WTC11 (cell line): Measurements from ENCODE around the gene MAPK14. TPM values are rescaled to one million over a fixed set of nuclear protein-coding genes. Genes with fewer than 3 reads are reported as not detected.

Source experiments
- ATAC-seq: fragments of 200-7000 bp; cut with Tn5 transposase; 2 replicates; pipeline ENCODE4 v1.10.0; 2021; ENCODE audit warnings: mild to moderate bottlenecking, moderate library complexity
- CTCF ChIA-PET: fragments of 300-600 bp; sonication (Branson Sonifier 250); formaldehyde crosslinking; loops from one replicate; lab custom pipeline; 2021; ENCODE audit warnings: antibody characterized with exemption; lab: Charles Lee
- POLR2A ChIA-PET: fragments of 350-600 bp; sonication (Branson Sonifier 250); formaldehyde crosslinking; loops from one replicate; lab custom pipeline; 2021; ENCODE audit warnings: antibody characterized with exemption; lab: Charles Lee
- DNase-seq: peaks from one replicate; pipeline ENCODE4 v3.0.0; 2021; ENCODE audit warnings: low spot score
- H3K27ac Mint-ChIP-seq: 2 replicates; pipeline ENCODE4 v1.8.0; 2021; ENCODE audit warnings: mixed read lengths
- H3K27me3 Mint-ChIP-seq: 2 replicates; pipeline ENCODE4 v1.8.0; 2021; ENCODE audit warnings: low read depth, mild to moderate bottlenecking, moderate library complexity, mixed read lengths
- H3K36me3 Mint-ChIP-seq: 2 replicates; pipeline ENCODE4 v1.8.0; 2021; ENCODE audit warnings: mixed read lengths
- H3K4me1 Mint-ChIP-seq: 2 replicates; pipeline ENCODE4 v1.8.0; 2022; ENCODE audit warnings: mixed read lengths
- H3K4me3 Mint-ChIP-seq: 2 replicates; pipeline ENCODE4 v1.8.0; 2021; ENCODE audit warnings: mild to moderate bottlenecking, moderate library complexity, mixed read lengths
- H3K9me3 Mint-ChIP-seq: 2 replicates; pipeline ENCODE4 v1.8.0; 2021; ENCODE audit warnings: mixed read lengths
- CREB1 ChIP-seq: sonication (generic); formaldehyde crosslinking; IDR thresholded peaks from 2 replicates; pipeline ENCODE4 v1.8.0; 2023; ENCODE audit warnings: mild to moderate bottlenecking, missing genetic modification reagents
- ESRRA ChIP-seq: sonication (generic); formaldehyde crosslinking; IDR thresholded peaks from 2 replicates; pipeline ENCODE4 v1.8.1; 2022; ENCODE audit warnings: mild to moderate bottlenecking, missing genetic modification reagents, borderline replicate concordance
- GABPB1 ChIP-seq: sonication (generic); formaldehyde crosslinking; IDR thresholded peaks from 2 replicates; pipeline ENCODE4 v1.8.1; 2023; ENCODE audit warnings: mild to moderate bottlenecking, missing genetic modification reagents
- GRHL2 ChIP-seq: fragments of 250-450 bp; sonication (Bioruptor Pico); IDR thresholded peaks from 2 replicates; pipeline ENCODE4 v1.8.0; 2022; ENCODE audit warnings: mild to moderate bottlenecking, moderate library complexity; ENCODE audit not compliant: insufficient replicate concordance, severe bottlenecking
- HMGA2 ChIP-seq: fragments of 250-450 bp; sonication (Bioruptor Pico); IDR thresholded peaks from 2 replicates; pipeline ENCODE4 v1.4.0; 2021; ENCODE audit warnings: mild to moderate bottlenecking, moderate library complexity
- NFYB ChIP-seq: sonication (generic); formaldehyde crosslinking; conservative IDR thresholded peaks from 2 replicates; pipeline ENCODE4 v1.8.0; 2022; ENCODE audit warnings: low read depth, missing genetic modification reagents
- NR1H2 ChIP-seq: sonication (generic); formaldehyde crosslinking; IDR thresholded peaks from 2 replicates; pipeline ENCODE4 v1.9.0; 2021; ENCODE audit warnings: mild to moderate bottlenecking, moderate library complexity, missing genetic modification reagents
- OVOL2 ChIP-seq: fragments of 250-450 bp; sonication (Bioruptor Pico); IDR thresholded peaks from 2 replicates; pipeline ENCODE4 v1.9.0; 2021; ENCODE audit warnings: mild to moderate bottlenecking, borderline replicate concordance
- TCF7 ChIP-seq: sonication (generic); formaldehyde crosslinking; IDR thresholded peaks from 2 replicates; pipeline ENCODE4 v1.8.0; 2022; ENCODE audit warnings: mild to moderate bottlenecking, low read depth, missing genetic modification reagents, moderate library complexity
- TEAD1 ChIP-seq: sonication (generic); formaldehyde crosslinking; IDR thresholded peaks from 2 replicates; pipeline ENCODE4 v1.8.0; 2022; ENCODE audit warnings: mild to moderate bottlenecking, missing genetic modification reagents
- TEAD4 ChIP-seq: sonication (generic); formaldehyde crosslinking; IDR thresholded peaks from 2 replicates; pipeline ENCODE4 v1.8.0; 2022; ENCODE audit warnings: mild to moderate bottlenecking, missing genetic modification reagents
- total RNA-seq: library from RNA; stranded (reverse); gene quantifications from 3 replicates; pipeline ENCODE4 v1.2.3, GENCODE V29; 2021
- TF ChIP-seq, protein P1 (sequence below): sonication (generic); formaldehyde crosslinking; IDR thresholded peaks from 2 replicates; pipeline ENCODE4 v1.8.1; 2023; ENCODE audit warnings: mild to moderate bottlenecking, missing genetic modification reagents, borderline replicate concordance
- TF ChIP-seq, protein P2 (sequence below): fragments of 250-450 bp; sonication (Bioruptor Pico); conservative IDR thresholded peaks from 2 replicates; pipeline ENCODE4 v1.9.0; 2021; ENCODE audit warnings: mild to moderate bottlenecking
- TF ChIP-seq, protein P3 (sequence below): sonication (generic); formaldehyde crosslinking; IDR thresholded peaks from 2 replicates; pipeline ENCODE4 v1.8.1; 2022; ENCODE audit warnings: mild to moderate bottlenecking, missing genetic modification reagents, moderate library complexity, borderline replicate concordance
- TF ChIP-seq, protein P4 (sequence below): sonication (generic); formaldehyde crosslinking; IDR thresholded peaks from 2 replicates; pipeline ENCODE4 v1.8.0; 2022; ENCODE audit warnings: missing genetic modification reagents
- TF ChIP-seq, protein P5 (sequence below): sonication (generic); formaldehyde crosslinking; IDR thresholded peaks from 2 replicates; pipeline ENCODE4 v1.8.0; 2022; ENCODE audit warnings: mild to moderate bottlenecking, missing genetic modification reagents
- TF ChIP-seq, protein P6 (sequence below): sonication (generic); formaldehyde crosslinking; IDR thresholded peaks from 2 replicates; pipeline ENCODE4 v1.8.1; 2023; ENCODE audit warnings: mild to moderate bottlenecking, missing genetic modification reagents, moderate library complexity
- TF ChIP-seq, protein P7 (sequence below): fragments of 250-450 bp; sonication (Bioruptor Pico); IDR thresholded peaks from 2 replicates; pipeline ENCODE4 v1.8.0; 2021; ENCODE audit warnings: mild to moderate bottlenecking
- TF ChIP-seq, protein P8 (sequence below): sonication (generic); formaldehyde crosslinking; IDR thresholded peaks from 2 replicates; pipeline ENCODE4 v1.8.0; 2022; ENCODE audit warnings: mild to moderate bottlenecking, missing genetic modification reagents

The MAPK14 gene
- total RNA-seq, 1 experiment from 2014 or later, result 34.0 TPM

DNA sequence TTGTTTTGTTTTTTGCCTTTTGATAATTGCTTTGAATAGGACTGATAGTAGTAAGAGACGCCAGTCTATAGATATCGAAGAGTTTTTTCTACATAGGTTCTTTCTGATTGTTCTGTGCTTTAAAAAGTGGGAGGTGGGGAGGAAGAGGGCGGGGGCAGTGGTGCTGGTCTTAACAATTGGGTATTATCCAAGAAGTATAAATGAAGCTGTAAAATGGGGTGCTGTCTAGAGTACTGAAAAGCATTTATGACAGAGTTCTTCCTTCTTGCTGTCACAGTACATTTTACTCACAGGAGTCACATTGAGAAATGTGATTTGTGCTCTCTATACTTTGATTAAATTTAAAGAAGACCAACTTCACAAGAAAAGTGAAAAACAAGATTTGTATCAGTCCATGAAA, 41.0 kb downstream of the MAPK14 start:
- DNase-seq (no peak), ATAC-seq (no peak)
- POLR2A ChIA-PET, result no interaction called here
- H3K27me3 Mint-ChIP-seq, result no peaks in the 10 kb centered on the region
- no peaks in the 10 kb centered on the region for H3K36me3 Mint-ChIP-seq
- CTCF ChIA-PET, result interaction anchor here (1.2 kb wide), 1 partner anchor 516 kb away, joined by 3 read pairs; no protein-coding TSS in a partner anchor
- no peak overlapping the region for H3K4me3 Mint-ChIP-seq
- no peaks in the 10 kb centered on the region for H3K9me3 Mint-ChIP-seq
- H3K27ac Mint-ChIP-seq, result no peak overlapping the region
- TF ChIP-seq ESRRA (CRISPR knock-in tag) (no peak), HMGA2 (CRISPR knock-in tag) (no peak), TEAD1 (CRISPR knock-in tag) (no peak), NFYB (CRISPR knock-in tag) (no peak), TEAD4 (CRISPR knock-in tag) (no peak), NR1H2 (no peak), GABPB1 (CRISPR knock-in tag) (no peak), TCF7 (CRISPR knock-in tag) (no peak), OVOL2 (CRISPR knock-in tag) (no peak), GRHL2 (CRISPR knock-in tag) (no peak), CREB1 (CRISPR knock-in tag) (no peak)
- TF ChIP-seq, protein P1, sequence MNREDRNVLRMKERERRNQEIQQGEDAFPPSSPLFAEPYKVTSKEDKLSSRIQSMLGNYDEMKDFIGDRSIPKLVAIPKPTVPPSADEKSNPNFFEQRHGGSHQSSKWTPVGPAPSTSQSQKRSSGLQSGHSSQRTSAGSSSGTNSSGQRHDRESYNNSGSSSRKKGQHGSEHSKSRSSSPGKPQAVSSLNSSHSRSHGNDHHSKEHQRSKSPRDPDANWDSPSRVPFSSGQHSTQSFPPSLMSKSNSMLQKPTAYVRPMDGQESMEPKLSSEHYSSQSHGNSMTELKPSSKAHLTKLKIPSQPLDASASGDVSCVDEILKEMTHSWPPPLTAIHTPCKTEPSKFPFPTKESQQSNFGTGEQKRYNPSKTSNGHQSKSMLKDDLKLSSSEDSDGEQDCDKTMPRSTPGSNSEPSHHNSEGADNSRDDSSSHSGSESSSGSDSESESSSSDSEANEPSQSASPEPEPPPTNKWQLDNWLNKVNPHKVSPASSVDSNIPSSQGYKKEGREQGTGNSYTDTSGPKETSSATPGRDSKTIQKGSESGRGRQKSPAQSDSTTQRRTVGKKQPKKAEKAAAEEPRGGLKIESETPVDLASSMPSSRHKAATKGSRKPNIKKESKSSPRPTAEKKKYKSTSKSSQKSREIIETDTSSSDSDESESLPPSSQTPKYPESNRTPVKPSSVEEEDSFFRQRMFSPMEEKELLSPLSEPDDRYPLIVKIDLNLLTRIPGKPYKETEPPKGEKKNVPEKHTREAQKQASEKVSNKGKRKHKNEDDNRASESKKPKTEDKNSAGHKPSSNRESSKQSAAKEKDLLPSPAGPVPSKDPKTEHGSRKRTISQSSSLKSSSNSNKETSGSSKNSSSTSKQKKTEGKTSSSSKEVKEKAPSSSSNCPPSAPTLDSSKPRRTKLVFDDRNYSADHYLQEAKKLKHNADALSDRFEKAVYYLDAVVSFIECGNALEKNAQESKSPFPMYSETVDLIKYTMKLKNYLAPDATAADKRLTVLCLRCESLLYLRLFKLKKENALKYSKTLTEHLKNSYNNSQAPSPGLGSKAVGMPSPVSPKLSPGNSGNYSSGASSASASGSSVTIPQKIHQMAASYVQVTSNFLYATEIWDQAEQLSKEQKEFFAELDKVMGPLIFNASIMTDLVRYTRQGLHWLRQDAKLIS (CRISPR knock-in tag), result no peak
- TF ChIP-seq, protein P2, sequence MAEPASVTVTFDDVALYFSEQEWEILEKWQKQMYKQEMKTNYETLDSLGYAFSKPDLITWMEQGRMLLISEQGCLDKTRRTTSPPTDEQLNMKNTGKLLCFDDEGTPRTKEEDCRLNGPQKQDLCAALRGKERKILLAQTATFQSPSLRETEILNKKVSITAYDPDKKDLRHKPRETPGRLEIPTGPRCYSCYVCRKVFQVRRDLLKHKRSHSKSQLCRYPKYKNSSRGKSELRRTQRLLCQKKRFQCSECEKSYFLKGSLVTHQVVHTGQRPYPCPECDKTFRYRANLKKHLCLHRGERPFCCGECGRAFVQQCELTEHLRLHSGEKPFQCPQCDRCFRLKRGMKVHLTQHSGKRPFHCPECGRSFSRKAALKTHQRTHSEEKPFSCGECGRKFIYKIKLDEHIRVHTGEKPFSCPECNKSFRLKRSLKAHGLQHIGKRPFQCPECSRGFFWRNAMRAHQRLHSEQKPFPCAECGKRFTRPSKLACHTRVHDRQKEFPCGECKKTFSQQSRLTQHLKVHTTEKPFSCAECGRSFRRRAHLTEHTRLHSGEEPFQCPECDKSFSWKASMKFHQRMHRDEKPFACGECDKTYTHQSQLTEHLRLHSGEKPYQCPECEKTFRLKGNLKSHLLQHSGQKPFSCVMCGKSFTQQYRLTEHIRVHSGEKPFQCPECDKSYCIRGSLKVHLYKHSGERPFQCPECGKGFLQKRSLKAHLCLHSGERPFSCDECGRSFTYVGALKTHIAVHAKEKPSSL (CRISPR knock-in tag), result no peak
- TF ChIP-seq, protein P3, sequence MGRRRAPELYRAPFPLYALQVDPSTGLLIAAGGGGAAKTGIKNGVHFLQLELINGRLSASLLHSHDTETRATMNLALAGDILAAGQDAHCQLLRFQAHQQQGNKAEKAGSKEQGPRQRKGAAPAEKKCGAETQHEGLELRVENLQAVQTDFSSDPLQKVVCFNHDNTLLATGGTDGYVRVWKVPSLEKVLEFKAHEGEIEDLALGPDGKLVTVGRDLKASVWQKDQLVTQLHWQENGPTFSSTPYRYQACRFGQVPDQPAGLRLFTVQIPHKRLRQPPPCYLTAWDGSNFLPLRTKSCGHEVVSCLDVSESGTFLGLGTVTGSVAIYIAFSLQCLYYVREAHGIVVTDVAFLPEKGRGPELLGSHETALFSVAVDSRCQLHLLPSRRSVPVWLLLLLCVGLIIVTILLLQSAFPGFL (CRISPR knock-in tag), result no peak
- TF ChIP-seq, protein P4, sequence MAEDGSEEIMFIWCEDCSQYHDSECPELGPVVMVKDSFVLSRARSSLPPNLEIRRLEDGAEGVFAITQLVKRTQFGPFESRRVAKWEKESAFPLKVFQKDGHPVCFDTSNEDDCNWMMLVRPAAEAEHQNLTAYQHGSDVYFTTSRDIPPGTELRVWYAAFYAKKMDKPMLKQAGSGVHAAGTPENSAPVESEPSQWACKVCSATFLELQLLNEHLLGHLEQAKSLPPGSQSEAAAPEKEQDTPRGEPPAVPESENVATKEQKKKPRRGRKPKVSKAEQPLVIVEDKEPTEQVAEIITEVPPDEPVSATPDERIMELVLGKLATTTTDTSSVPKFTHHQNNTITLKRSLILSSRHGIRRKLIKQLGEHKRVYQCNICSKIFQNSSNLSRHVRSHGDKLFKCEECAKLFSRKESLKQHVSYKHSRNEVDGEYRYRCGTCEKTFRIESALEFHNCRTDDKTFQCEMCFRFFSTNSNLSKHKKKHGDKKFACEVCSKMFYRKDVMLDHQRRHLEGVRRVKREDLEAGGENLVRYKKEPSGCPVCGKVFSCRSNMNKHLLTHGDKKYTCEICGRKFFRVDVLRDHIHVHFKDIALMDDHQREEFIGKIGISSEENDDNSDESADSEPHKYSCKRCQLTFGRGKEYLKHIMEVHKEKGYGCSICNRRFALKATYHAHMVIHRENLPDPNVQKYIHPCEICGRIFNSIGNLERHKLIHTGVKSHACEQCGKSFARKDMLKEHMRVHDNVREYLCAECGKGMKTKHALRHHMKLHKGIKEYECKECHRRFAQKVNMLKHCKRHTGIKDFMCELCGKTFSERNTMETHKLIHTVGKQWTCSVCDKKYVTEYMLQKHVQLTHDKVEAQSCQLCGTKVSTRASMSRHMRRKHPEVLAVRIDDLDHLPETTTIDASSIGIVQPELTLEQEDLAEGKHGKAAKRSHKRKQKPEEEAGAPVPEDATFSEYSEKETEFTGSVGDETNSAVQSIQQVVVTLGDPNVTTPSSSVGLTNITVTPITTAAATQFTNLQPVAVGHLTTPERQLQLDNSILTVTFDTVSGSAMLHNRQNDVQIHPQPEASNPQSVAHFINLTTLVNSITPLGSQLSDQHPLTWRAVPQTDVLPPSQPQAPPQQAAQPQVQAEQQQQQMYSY, result no peak
- TF ChIP-seq, protein P5, sequence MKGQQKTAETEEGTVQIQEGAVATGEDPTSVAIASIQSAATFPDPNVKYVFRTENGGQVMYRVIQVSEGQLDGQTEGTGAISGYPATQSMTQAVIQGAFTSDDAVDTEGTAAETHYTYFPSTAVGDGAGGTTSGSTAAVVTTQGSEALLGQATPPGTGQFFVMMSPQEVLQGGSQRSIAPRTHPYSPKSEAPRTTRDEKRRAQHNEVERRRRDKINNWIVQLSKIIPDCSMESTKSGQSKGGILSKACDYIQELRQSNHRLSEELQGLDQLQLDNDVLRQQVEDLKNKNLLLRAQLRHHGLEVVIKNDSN (CRISPR knock-in tag), result no peak
- TF ChIP-seq, protein P6, sequence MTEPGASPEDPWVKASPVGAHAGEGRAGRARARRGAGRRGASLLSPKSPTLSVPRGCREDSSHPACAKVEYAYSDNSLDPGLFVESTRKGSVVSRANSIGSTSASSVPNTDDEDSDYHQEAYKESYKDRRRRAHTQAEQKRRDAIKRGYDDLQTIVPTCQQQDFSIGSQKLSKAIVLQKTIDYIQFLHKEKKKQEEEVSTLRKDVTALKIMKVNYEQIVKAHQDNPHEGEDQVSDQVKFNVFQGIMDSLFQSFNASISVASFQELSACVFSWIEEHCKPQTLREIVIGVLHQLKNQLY, result no peak
- TF ChIP-seq, protein P7, sequence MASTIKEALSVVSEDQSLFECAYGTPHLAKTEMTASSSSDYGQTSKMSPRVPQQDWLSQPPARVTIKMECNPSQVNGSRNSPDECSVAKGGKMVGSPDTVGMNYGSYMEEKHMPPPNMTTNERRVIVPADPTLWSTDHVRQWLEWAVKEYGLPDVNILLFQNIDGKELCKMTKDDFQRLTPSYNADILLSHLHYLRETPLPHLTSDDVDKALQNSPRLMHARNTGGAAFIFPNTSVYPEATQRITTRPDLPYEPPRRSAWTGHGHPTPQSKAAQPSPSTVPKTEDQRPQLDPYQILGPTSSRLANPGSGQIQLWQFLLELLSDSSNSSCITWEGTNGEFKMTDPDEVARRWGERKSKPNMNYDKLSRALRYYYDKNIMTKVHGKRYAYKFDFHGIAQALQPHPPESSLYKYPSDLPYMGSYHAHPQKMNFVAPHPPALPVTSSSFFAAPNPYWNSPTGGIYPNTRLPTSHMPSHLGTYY (CRISPR knock-in tag), result no peak
- TF ChIP-seq, protein P8, sequence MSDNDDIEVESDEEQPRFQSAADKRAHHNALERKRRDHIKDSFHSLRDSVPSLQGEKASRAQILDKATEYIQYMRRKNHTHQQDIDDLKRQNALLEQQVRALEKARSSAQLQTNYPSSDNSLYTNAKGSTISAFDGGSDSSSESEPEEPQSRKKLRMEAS (CRISPR knock-in tag), result no peak
- H3K4me1 Mint-ChIP-seq, result 0 out of 2 replicates have a peak, but pooled peaks cover 10% of the 10 kb centered on the region
